GM18505 (cell line): ENCODE results near the gene CLCN7.

Experiments used
- ATAC-seq: cut with Tn5 transposase; IDR thresholded peaks from one replicate; pipeline ENCODE4 v1.9.1; 2021; ENCODE audit not compliant: unreplicated experiment
- POLR2A ChIP-seq: IDR thresholded peaks from 4 replicates; pipeline ENCODE4 v1.6.1; 2011; ENCODE audit warnings: borderline replicate concordance; ENCODE audit not compliant: insufficient read depth, insufficient read length; ENCODE audit errors: extremely low read depth

CLCN7 gene

GRCh38 chr16:1458336-1458976, 16.4 kb downstream of the CLCN7 start:
- TF ChIP-seq POLR2A, result no peak
- ATAC-seq, result no peak

GRCh38 chr16:1457489-1458245, 17.2 kb downstream of the CLCN7 start:
- no peak for TF ChIP-seq POLR2A
- no peak for ATAC-seq

GRCh38 chr16:1456951-1457350, 17.9 kb downstream of the CLCN7 start:
- no peak for ATAC-seq
- TF ChIP-seq POLR2A, result no peak

GRCh38 chr16:1455190-1456171, 19.3 kb downstream of the CLCN7 start:
- ATAC-seq, result no peak
- TF ChIP-seq POLR2A, result no peak

DNA sequence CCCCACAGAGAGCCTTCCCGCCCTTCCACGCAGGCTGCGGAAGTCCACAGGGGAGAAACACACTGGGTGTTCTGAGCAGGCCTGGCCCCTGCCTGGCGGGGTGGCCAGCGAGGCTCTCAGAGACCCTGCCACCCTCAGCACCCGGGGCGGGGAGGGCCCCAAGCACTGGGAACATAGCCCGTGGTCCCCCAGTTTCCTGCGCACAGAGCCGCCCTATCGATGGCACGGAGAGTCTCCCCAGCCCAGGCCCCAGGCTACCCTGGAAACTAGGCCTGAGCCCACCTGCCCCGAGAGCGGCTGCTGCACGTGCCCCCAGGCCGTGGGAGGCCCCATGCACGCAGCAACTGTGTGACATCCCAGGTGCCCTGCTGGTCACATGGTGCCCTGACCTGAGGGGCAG, 20.3 kb downstream of the CLCN7 start:
- TF ChIP-seq POLR2A, result no peak
- no peak for ATAC-seq

- TF ChIP-seq POLR2A, result no peak
- ATAC-seq, result no peak
Observed at GRCh38 chr16:1453316-1453715, 21.5 kb downstream of the CLCN7 start.

- ATAC-seq, result no peak
Observed at GRCh38 chr16:1452530-1452929, 22.3 kb downstream of the CLCN7 start.

GRCh38 chr16:1451702-1452392, 23.0 kb downstream of the CLCN7 start:
- no peak for TF ChIP-seq POLR2A

More at GRCh38 chr16:1452530-1452929, 22.3 kb downstream of the CLCN7 start:
- no peak for TF ChIP-seq POLR2A

DNA sequence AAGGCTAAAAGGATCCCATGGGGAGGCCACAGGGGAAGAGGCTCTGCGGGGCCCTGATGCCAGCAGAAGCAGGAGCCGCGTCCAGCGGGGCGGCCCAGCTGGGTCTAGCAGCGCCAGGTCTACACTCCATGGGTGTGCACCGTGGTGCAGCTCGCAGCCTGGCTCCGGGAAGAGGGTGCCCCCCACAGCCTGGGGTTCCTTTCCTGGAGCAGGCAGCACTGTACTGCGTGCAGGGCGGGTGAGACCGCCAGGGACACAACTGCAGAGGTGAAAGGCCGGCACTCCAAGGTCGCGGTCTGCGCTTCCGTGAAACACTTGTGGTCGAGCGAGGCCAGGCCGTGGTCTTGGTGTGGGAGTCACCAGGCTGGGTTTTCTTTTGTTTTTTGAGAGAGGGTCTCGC, 24.0 kb downstream of the CLCN7 start:
- no peak for TF ChIP-seq POLR2A
- no peak for ATAC-seq

More at GRCh38 chr16:1451702-1452392, 23.0 kb downstream of the CLCN7 start:
- ATAC-seq, result no peak

DNA sequence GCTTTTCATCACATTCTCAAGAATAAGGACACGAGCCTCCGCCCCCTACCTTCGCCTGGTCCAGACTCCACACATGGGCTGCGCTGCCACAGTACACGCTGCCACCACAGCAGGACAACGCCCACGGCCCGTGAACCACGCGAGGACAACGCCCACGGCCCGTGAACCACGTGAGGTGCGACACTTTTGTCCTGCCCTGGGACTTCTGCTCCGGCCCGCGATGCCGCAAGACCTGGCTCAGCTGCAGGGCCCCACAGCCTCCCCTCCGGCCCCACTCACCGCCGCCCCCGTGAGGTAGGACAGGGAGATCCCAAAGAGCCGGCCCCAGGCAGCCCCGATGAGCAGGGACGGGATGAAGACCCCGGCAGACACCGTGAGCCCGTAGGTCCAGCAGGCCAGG, 24.6 kb downstream of the CLCN7 start:
- TF ChIP-seq POLR2A, result no peak
- ATAC-seq, result no peak

GRCh38 chr16:1449201-1449788, 25.5 kb downstream of the CLCN7 start:
- no peak for ATAC-seq
- TF ChIP-seq POLR2A, result no peak

DNA sequence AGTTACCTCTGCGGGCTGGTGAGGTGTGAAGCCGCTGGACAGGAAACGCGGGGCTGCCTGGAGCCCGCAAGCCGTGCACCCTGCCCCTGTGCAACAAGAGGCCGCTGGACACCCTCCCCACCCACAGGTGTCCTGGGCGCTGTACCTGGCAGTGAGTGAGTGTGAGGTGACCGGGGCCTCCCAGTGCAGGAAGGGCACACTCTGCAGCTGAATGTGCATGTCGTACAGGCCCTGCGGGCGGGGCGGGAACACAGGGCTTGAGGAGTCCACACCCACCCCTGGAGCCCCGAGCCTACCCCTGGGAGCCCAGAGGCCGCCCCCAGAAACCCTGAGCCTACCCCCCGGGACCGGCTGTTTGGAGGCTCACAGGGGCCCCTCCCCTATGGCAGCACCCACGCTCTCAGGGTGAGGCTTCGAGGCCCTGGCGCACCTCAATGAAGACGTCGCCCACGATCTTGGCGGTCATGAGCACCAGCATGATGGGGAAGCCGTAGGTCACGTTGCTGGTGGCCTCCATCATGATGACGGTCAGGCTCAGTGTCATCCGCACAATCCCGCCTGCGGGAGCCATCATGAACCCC, 26.2 kb downstream of the CLCN7 start:
- no peak for ATAC-seq
- no peak for TF ChIP-seq POLR2A
